ENCODE measurements around the gene ATP6V1D. TPM values are rescaled to one million over a fixed set of nuclear protein-coding genes. Genes with fewer than 3 reads are reported as not detected.
"Not testable (repeated sequence)": the region's sequence is repeated elsewhere in the genome, so short reads cannot be mapped to it uniquely, and the experiment has no call there.

The ATP6V1D gene
- total and polyA plus RNA-seq, 2 experiments from 2014 or later, result 69.0 to 204 TPM

DNA sequence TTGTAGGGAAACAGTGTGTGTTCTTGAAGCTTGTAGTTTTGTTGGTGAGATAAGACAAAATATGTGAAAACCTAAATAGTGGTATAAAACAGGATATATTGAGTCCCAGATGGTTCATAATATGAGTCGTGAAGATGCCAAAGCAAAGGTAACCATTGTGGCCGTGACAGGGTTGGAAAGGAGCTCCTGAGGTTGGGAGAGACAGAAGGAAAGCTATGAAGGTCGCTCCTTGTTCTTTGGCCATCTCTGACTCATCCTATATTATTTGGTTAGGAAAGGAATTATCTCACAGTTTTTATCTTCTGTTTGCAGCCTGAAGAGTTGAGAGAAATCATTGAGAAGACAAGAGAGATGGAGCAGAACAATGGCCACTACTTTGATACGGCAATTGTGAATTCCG, 27.1 kb downstream of the ATP6V1D start:
- Histone ChIP-seq H3K36me3 (peaks cover 47% of the 10 kb centered on the region), H3K27me3 (no peaks in the 10 kb centered on the region), H3K4me3 (no peak overlapping the region), H3K27ac (no peak overlapping the region), H3K4me1 (ENCODE audit: low read depth) (no peaks in the 10 kb centered on the region), H3K9me3 (ENCODE audit: low read depth) (no peaks in the 10 kb centered on the region)
- TF ChIP-seq CTCF (IDR thresholded peaks at IDR 0.05; ENCODE audit: low read depth, low read length), result no peak
- no peak for DNase-seq (ENCODE audit: low read depth in 1 of 2, low spot score in 1 of 2)

DNA sequence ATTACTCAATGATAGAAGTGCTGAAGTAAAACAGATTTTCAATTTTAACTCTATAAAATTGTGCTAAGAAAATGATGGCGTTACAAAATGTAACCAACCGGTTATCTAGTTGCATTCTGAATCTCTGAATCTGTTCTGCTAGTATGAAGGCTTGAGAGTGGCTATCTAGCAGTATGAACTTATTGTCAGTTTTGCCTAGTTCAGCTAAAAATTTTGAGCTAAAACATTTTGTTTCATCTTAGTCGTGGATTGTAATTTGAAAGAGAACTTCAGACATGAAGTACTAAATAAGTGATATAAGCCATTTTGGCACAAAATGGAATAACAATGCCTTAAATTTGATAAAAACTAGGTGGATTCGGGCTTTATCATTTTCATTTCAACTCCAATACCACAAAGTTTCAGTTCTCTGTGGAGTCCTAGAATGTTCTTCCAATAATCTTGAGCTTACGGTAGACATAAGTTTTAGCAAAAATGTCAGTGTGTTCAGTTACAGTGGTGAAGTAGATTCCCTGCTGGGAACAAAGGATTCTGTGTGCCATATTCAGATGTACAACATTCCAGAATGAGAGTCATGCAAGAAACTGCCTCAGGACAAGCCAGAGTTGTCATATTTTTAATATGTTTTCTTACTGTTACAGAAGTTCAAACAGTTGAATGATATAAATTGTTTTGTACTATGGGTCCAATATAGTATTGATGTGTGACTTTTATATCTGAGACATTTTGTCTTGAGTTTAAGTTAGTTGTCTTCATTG, 28.1 kb downstream of the ATP6V1D start:
- TF ChIP-seq CTCF (IDR thresholded peaks at IDR 0.05; ENCODE audit: low read depth, low read length), result no peak
- no peak overlapping the region for H3K4me3 ChIP-seq
- no peak overlapping the region for H3K27ac ChIP-seq
- H3K36me3 ChIP-seq, result peaks cover 45% of the 10 kb centered on the region
- H3K4me1 ChIP-seq (ENCODE audit: low read depth), result no peaks in the 10 kb centered on the region
- DNase-seq (ENCODE audit: low read depth in 1 of 2, low spot score in 1 of 2), result no peak
- no peaks in the 10 kb centered on the region for H3K9me3 ChIP-seq (ENCODE audit: low read depth)
- no peaks in the 10 kb centered on the region for H3K27me3 ChIP-seq

GRCh38 chr14:67329666-67330065, 29.9 kb downstream of the ATP6V1D start:
- not testable (repeated sequence) for H3K4me3 ChIP-seq; H3K27ac ChIP-seq; H3K4me1 ChIP-seq (ENCODE audit: low read depth); DNase-seq (ENCODE audit: low read depth in 1 of 2, low spot score in 1 of 2); H3K27me3 ChIP-seq; H3K9me3 ChIP-seq (ENCODE audit: low read depth)
- peaks cover 36% of the 10 kb centered on the region for H3K36me3 ChIP-seq

DNA sequence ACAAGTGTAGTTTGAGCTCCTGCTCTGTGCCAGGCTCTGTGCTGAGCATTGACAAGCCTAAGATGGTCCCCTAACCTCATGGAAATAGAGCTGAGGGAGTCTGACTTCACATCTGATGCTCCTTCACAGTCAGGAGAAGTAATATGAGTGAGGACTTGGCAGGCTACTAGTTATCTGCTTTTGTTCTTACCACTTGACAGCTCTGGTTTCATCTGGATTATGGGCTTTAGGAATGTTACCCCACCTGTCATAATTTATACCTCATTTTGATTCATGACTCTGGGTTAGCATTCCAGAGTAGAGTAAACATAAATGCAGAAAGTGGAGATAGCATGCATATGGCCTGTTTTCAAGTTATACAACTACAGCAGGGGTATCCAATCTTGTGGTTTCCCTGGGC, 40.5 kb downstream of the ATP6V1D start:
- Histone ChIP-seq H3K27ac (no peak overlapping the region), H3K4me3 (no peak overlapping the region), H3K36me3 (peaks cover 53% of the 10 kb centered on the region), H3K4me1 (ENCODE audit: low read depth) (no peaks in the 10 kb centered on the region), H3K27me3 (no peaks in the 10 kb centered on the region), H3K9me3 (ENCODE audit: low read depth) (no peaks in the 10 kb centered on the region)
- no peak for DNase-seq (ENCODE audit: low read depth in 1 of 2, low spot score in 1 of 2)
- TF ChIP-seq CTCF (IDR thresholded peaks at IDR 0.05; ENCODE audit: low read depth, low read length), result no peak

- Histone ChIP-seq H3K36me3 (peaks cover 55% of the 10 kb centered on the region), H3K9me3 (ENCODE audit: low read depth) (no peaks in the 10 kb centered on the region), H3K27ac (no peak overlapping the region), H3K4me1 (ENCODE audit: low read depth) (no peaks in the 10 kb centered on the region), H3K27me3 (no peaks in the 10 kb centered on the region), H3K4me3 (no peak overlapping the region)
- no peak for DNase-seq (ENCODE audit: low read depth in 1 of 2, low spot score in 1 of 2)
- TF ChIP-seq CTCF (IDR thresholded peaks at IDR 0.05; ENCODE audit: low read depth, low read length), result no peak
Measured at GRCh38 chr14:67317822-67318221, 41.8 kb downstream of the ATP6V1D start.

GRCh38 chr14:67313153-67313552, 46.5 kb downstream of the ATP6V1D start:
- TF ChIP-seq CTCF (IDR thresholded peaks at IDR 0.05; ENCODE audit: low read depth, low read length), result no peak
- no peak for DNase-seq (ENCODE audit: low read depth in 1 of 2, low spot score in 1 of 2)
- Histone ChIP-seq H3K27me3 (no peaks in the 10 kb centered on the region), H3K36me3 (peaks cover 28% of the 10 kb centered on the region), H3K27ac (no peak overlapping the region), H3K4me1 (ENCODE audit: low read depth) (no peaks in the 10 kb centered on the region), H3K9me3 (ENCODE audit: low read depth) (no peaks in the 10 kb centered on the region), H3K4me3 (no peak overlapping the region)
